ENCODE results near the gene ATP11C. TPM values are rescaled to one million over a fixed set of nuclear protein-coding genes. Genes with fewer than 3 reads are reported as not detected.

The ATP11C gene
- total and polyA plus RNA-seq, 2 experiments from 2014 or later: 44.0 to 90.7 TPM

- DNase-seq (ENCODE audit: low spot score): no peak
- Histone ChIP-seq H3K4me1 (ENCODE audit: insufficient read depth) (peaks cover 22% of the 10 kb centered on the region; the same call in 1 of the 2 replicates), H3K27me3 (ENCODE audit: insufficient read depth) (no peaks in the 10 kb centered on the region), H4K20me1 (replicated peaks; ENCODE audit: insufficient read depth) (peaks cover 14% of the 10 kb centered on the region), H3K79me2 (replicated peaks; ENCODE audit: insufficient read depth) (peaks cover 83% of the 10 kb centered on the region), H2AFZ (no peak overlapping the region), H3F3A (replicated peaks; ENCODE audit: low read depth) (no peaks in the 10 kb centered on the region), H3K27ac (ENCODE audit: low read depth) (no peak overlapping the region), H3K4me2 (no peak overlapping the region), H3K9me2 (ENCODE audit: insufficient read depth) (no peaks in the 10 kb centered on the region), H3K36me3 (ENCODE audit: insufficient read depth) (no peaks in the 10 kb centered on the region), H3K4me3 (no peak overlapping the region)
- Mint-ChIP-seq H3K9me3 (no peaks in the 10 kb centered on the region), H3K4me1 (peaks cover 26% of the 10 kb centered on the region), H3K36me3 (ENCODE audit: low read depth) (no peaks in the 10 kb centered on the region; the same call in 2 of the 3 replicates), H3K27me3 (ENCODE audit: insufficient read depth, low read depth, poor library complexity) (no peaks in the 10 kb centered on the region), H3K4me3 (no peak overlapping the region), H3K27ac (no peak overlapping the region)
- no peak for ATAC-seq
- TF ChIP-seq ETS1 (IDR thresholded peaks at IDR 0.05): no peak
- TF ChIP-seq EZH2 (IDR thresholded peaks at IDR 0.05; ENCODE audit: low read depth, unreplicated experiment): no peak
- TF ChIP-seq ZNF331 (CRISPR knock-in tag; IDR thresholded peaks at IDR 0.05; ENCODE audit: low read depth): no peak
- no peak for TF ChIP-seq STAT1 (IDR thresholded peaks at IDR 0.05; ENCODE audit: unreplicated experiment)
- TF ChIP-seq POLR2AphosphoS5 (IDR thresholded peaks at IDR 0.05; ENCODE audit: low read depth): no peak
- TF ChIP-seq ZNF114 (CRISPR knock-in tag; IDR thresholded peaks at IDR 0.05): no peak
- no peak for TF ChIP-seq EZH2phosphoT487 (IDR thresholded peaks at IDR 0.05; ENCODE audit: unreplicated experiment)
- no peak for TF ChIP-seq NANOG (IDR thresholded peaks at IDR 0.05; ENCODE audit: borderline replicate concordance)
- TF ChIP-seq REST (IDR thresholded peaks at IDR 0.05; ENCODE audit: unreplicated experiment): no peak
- TF ChIP-seq JUNB (IDR thresholded peaks at IDR 0.05; ENCODE audit: unreplicated experiment): no peak
- TF ChIP-seq CREB1 (CRISPR knock-in tag; IDR thresholded peaks at IDR 0.05; ENCODE audit: low read depth): no peak
- TF ChIP-seq, protein P1, sequence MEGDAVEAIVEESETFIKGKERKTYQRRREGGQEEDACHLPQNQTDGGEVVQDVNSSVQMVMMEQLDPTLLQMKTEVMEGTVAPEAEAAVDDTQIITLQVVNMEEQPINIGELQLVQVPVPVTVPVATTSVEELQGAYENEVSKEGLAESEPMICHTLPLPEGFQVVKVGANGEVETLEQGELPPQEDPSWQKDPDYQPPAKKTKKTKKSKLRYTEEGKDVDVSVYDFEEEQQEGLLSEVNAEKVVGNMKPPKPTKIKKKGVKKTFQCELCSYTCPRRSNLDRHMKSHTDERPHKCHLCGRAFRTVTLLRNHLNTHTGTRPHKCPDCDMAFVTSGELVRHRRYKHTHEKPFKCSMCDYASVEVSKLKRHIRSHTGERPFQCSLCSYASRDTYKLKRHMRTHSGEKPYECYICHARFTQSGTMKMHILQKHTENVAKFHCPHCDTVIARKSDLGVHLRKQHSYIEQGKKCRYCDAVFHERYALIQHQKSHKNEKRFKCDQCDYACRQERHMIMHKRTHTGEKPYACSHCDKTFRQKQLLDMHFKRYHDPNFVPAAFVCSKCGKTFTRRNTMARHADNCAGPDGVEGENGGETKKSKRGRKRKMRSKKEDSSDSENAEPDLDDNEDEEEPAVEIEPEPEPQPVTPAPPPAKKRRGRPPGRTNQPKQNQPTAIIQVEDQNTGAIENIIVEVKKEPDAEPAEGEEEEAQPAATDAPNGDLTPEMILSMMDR (conservative IDR thresholded peaks at IDR 0.05; ENCODE audit: low read depth in 2 of 2): no peak
- no peak for TF ChIP-seq ZNF462 (CRISPR knock-in tag; IDR thresholded peaks at IDR 0.05)
Measured at GRCh38 chrX:139924069-139924695, 8.7 kb downstream of the ATP11C start.

Measured in GM23338 (cell line).